Kidney (tissue), 14 donors: Measurements from ENCODE around the gene ZER1. TPM values are rescaled to one million over a fixed set of nuclear protein-coding genes. Genes with fewer than 3 reads are reported as not detected.
A peak's percentile ranks its signal among the peaks of the same experiment; 100 is the strongest.

ENCODE experiments used
- DNase-seq, 5 donors: peaks; one replicate each; pipeline ENCODE4 v3.0.0-alpha.2; 2013 to 2020
- FAIRE-seq: peaks from 2 replicates; lab custom pipeline; 2012; peaks lifted over from hg19 to GRCh38; lab: Jason Lieb, UNC
- H3K27ac ChIP-seq, 2 donors: one replicate each; pipeline ENCODE4 v1.7.0; 2013; ENCODE audit warnings: low read depth in 2 of 2, low read length in 2 of 2, inconsistent platforms in 1 of 2
- H3K27me3 ChIP-seq: one replicate; pipeline ENCODE4 v1.7.1; 2013; ENCODE audit warnings: low read length, inconsistent platforms; ENCODE audit not compliant: control insufficient read depth, insufficient read depth
- H3K36me3 ChIP-seq, 3 donors: one replicate each; pipeline versions ENCODE4 v1.7.0 to v1.7.1; 2013; ENCODE audit warnings: low read length in 3 of 3, control low read depth in 1 of 3, inconsistent platforms in 1 of 3; ENCODE audit not compliant: insufficient read depth in 3 of 3, control insufficient read depth in 2 of 3
- H3K4me1 ChIP-seq, 3 donors: one replicate each; pipeline versions ENCODE4 v1.7.0 to v1.7.1; 2013; ENCODE audit warnings: low read length in 3 of 3, inconsistent platforms in 1 of 3, low read depth in 1 of 3; ENCODE audit not compliant: control insufficient read depth in 2 of 3, insufficient read depth in 2 of 3
- H3K4me3 ChIP-seq, 3 donors: one replicate each; pipeline versions ENCODE4 v1.7.0 to v1.8.1; 2013; ENCODE audit warnings: low read length in 3 of 3, control low read depth in 1 of 3, inconsistent platforms in 1 of 3
- H3K9ac ChIP-seq, 3 donors: one replicate each; pipeline versions ENCODE4 v1.7.0 to v1.7.1; 2013; ENCODE audit warnings: low read length in 3 of 3, control low read depth in 1 of 3, inconsistent platforms in 1 of 3
- H3K9me3 ChIP-seq, 3 donors: one replicate each; pipeline versions ENCODE4 v1.7.0 to v1.7.1; 2013; ENCODE audit warnings: low read length in 3 of 3, control low read depth in 1 of 3, inconsistent platforms in 1 of 3; ENCODE audit not compliant: control insufficient read depth in 2 of 3, insufficient read depth in 1 of 3
- intact Hi-C: fragments of 100-400 bp; cut with DNase I; formaldehyde crosslinking; loops from one replicate; pipeline ENCODE4 v1.11.1; 2022
- polyA plus RNA-seq: library from polyadenylated mRNA; stranded (reverse); fragments of 350-450 nt; fragmentation: Illumina TruSeq; extraction: RNeasy Lipid Tissue Mini Kit (QIAGEN cat#74804); gene quantifications from one replicate; pipeline ENCODE4 v1.2.3, GENCODE V29; 2014; ENCODE audit warnings: low read depth, low replicate concordance; ENCODE audit not compliant: insufficient read depth
- total RNA-seq: library from RNA; stranded (reverse); fragmentation: NEBNext Ultra II Directional; extraction: Animal tissue kit (Norgen Biotek cat#: 25700); gene quantifications from one replicate; pipeline ENCODE4 v1.2.1, GENCODE V29; 2021
- TF ChIP-seq, protein P1 (sequence below): IDR thresholded peaks from 3 replicates; pipeline ENCODE4 v1.5.1; 2012; ENCODE audit warnings: mild to moderate bottlenecking, moderate library complexity, borderline replicate concordance; ENCODE audit not compliant: insufficient read depth; ENCODE audit errors: extremely low read depth
- donor health status: control.
- donor health status: control.
- donor health status: control.
- donor health status: control.
- donor health status: control.
- donor health status: DM: yes; HTN: yes; CAD: no.
- donor health status: Normal renal cell carcinoma (clear cell type).

The ZER1 gene
- total and polyA plus RNA-seq, 2 donors from 2014 or later: 31.1 to 43.2 TPM

- no peak overlapping the region for H3K4me3 ChIP-seq
- H3K36me3 ChIP-seq: no peaks in the 10 kb centered on the region
- DNase-seq (no peak), FAIRE-seq (no peak)
- intact Hi-C loops: no loop called here
- H3K4me1 ChIP-seq: peaks cover 0 to 13% (median 5%) of the 10 kb centered on the region in 3 donors
- no peak overlapping the region for H3K9ac ChIP-seq
- TF ChIP-seq, protein P1, sequence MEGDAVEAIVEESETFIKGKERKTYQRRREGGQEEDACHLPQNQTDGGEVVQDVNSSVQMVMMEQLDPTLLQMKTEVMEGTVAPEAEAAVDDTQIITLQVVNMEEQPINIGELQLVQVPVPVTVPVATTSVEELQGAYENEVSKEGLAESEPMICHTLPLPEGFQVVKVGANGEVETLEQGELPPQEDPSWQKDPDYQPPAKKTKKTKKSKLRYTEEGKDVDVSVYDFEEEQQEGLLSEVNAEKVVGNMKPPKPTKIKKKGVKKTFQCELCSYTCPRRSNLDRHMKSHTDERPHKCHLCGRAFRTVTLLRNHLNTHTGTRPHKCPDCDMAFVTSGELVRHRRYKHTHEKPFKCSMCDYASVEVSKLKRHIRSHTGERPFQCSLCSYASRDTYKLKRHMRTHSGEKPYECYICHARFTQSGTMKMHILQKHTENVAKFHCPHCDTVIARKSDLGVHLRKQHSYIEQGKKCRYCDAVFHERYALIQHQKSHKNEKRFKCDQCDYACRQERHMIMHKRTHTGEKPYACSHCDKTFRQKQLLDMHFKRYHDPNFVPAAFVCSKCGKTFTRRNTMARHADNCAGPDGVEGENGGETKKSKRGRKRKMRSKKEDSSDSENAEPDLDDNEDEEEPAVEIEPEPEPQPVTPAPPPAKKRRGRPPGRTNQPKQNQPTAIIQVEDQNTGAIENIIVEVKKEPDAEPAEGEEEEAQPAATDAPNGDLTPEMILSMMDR: no peak
- no peaks in the 10 kb centered on the region for H3K27me3 ChIP-seq
- no peak overlapping the region for H3K27ac ChIP-seq
- no peaks in the 10 kb centered on the region for H3K9me3 ChIP-seq
Observed at GRCh38 chr9:128720841-128721486, 50.8 kb downstream of the ZER1 start.

DNA sequence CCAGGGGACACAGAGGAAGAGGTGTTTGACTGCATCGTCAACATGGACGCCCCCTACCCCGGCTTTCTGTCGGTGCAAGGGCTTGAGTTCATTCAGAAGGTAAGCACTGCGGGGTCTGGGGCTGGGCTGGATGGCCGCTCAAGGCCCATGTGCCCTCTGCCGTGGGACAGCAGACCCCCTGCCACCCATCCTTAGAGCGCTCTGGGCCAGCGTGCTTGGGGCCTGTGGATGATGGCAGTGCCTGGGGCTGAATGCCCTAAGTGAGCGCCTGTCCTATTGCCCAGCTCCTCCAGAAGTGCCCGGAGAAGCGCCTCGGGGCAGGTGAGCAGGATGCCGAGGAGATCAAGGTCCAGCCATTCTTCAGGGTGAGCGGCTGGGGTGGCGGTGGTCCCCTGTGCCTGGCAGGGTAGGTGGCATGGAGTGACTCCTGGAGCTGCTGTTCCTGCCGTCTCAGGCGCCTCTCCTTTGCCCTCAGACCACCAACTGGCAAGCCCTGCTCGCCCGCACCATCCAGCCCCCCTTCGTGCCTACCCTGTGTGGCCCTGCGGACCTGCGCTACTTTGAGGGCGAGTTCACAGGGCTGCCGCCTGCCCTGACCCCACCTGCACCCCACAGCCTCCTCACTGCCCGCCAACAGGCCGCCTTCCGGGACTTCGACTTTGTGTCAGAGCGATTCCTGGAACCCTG is 51.7 kb downstream of the ZER1 start:
- no peaks in the 10 kb centered on the region for H3K36me3 ChIP-seq
- H3K4me3 ChIP-seq: no peak overlapping the region
- TF ChIP-seq, protein P1: no peak
- H3K9me3 ChIP-seq: no peaks in the 10 kb centered on the region
- intact Hi-C loops: no loop called here
- H3K27ac ChIP-seq: no peak overlapping the region
- peak in 1 of 5 donors; percentile 57 for DNase-seq
- H3K9ac ChIP-seq: no peak overlapping the region
- FAIRE-seq: no peak
- peaks cover 0 to 13% (median 5%) of the 10 kb centered on the region in 3 donors for H3K4me1 ChIP-seq
- H3K27me3 ChIP-seq: no peaks in the 10 kb centered on the region

DNA sequence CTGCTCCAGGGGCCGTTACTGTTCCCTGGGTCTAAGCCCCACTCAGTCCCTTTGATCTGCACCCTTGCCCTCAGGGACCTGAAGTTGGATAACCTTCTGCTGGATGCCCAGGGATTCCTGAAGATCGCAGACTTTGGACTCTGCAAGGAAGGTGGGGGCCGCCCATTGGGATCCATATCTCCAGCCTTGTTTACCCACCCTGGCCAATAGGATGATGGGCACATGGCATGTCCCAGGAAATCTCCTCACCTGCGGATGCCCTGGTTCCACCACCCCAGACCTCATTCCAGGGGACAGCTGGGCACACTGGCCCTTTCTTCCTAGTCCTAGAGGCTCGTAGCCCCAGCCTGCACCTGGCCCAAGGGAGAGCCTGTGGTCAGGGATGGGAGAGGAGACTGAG is 53.3 kb downstream of the ZER1 start:
- Histone ChIP-seq H3K27ac (no peak overlapping the region), H3K4me1 (peaks cover 0 to 4% (median 0%) of the 10 kb centered on the region in 3 donors), H3K9ac (no peak overlapping the region), H3K36me3 (no peaks in the 10 kb centered on the region), H3K4me3 (no peak overlapping the region), H3K9me3 (no peaks in the 10 kb centered on the region), H3K27me3 (no peaks in the 10 kb centered on the region)
- DNase-seq (peak in 1 of 5 donors; percentile 47), FAIRE-seq (no peak)
- TF ChIP-seq, protein P1: no peak
- intact Hi-C loops: no loop called here
